Epithelial cell of prostate (primary cell): Measurements from ENCODE around the gene TUBB1.
"Not testable (repeated sequence)": the region's sequence is repeated elsewhere in the genome, so short reads cannot be mapped to it uniquely, and the experiment has no call there.

Experiments used
- DNase-seq: peaks from one replicate; pipeline ENCODE4 v3.0.0-alpha.2; 2011; ENCODE audit warnings: low read depth, low spot score
- H3K27ac ChIP-seq: fragments of 450-650 bp; 2 replicates; pipeline ENCODE4 v1.5.1; 2017; ENCODE audit warnings: mild to moderate bottlenecking

Gene TUBB1

GRCh38 chr20:59004763-59005522, 14.3 kb upstream of the TUBB1 start:
- no peak overlapping the region for H3K27ac ChIP-seq

GRCh38 chr20:59005523-59006166, 13.6 kb upstream of the TUBB1 start:
- DNase-seq = no peak
- peak overlapping the region; percentile 60 for H3K27ac ChIP-seq

More at GRCh38 chr20:59004763-59005522, 14.3 kb upstream of the TUBB1 start:
- no peak for DNase-seq

DNA sequence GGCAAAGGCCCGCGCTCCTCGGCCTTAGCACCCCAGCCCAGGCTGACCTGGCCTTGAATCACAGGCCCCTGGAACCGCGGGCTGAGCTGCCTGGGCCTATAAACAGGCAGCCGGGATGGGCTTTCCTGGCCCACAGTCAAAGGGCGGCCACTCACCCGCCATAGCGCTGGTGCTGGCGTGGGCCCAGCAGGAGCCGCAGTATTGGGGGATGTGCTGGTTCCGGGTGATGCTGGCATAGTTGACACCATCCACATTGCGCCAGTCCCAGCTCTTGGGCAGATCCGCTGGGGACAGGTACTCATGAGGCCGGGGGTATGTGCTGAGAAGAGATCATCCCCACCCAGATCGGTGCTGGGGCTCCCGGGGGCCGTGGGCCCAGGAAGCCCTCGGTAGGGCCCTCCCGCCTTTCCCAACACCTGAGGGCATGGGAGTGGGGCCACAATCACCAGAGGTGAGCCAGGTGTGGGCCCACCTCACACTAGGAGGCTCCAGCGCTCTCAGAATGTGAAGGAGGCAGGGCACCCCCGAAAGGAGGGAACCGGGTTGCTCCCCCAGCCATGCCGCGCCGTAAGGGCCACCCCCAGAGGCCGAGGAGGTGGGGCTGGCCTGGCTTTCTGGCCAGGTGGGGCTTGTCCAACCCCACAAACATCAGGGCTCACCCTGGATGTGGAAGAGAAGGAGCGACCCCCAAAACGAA, 12.9 kb upstream of the TUBB1 start:
- peak overlapping the region; percentile 60 for H3K27ac ChIP-seq
- DNase-seq = no peak

DNA sequence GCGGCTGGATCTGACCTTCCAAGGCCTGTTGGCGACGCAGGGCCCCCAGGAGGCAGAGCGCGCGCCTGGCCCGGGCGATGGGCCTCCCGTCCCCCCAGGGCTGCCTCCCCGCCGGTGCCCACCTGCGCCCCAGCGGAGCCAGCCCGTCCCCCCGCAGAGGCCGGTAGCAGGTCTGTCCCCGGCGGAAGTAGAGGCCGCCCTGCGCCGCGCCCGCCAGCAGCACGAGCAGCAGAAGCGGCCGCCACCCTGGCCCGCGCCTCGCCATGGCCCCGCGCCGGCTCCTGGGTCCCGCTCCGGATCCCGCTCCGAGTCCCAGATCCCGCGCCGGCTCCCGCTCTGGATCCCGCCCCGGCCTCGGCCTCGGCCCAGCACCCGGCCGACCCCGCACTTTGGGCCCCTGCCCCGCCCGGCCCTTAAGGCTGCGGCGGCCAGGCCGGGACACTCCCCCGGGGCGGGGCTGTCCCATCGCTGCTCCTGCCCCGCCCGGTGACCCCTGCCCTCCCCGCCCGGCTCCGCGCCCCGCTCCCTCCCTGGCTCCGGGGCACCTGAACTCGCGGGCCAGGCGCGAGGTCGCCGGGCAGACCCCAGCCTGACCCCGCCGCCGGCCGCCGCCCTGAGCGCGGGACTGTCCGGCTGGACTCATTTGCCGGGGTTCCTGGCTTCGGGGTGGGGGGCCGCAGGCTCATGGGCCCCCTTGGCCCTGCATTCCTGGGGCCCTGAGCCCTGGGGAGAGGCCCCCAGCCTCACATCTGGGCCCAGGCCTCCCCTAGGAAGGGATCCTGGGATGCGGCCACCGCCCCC, 12.2 kb upstream of the TUBB1 start, which contains the start of gene CTSZ:
Gene CTSZ, minus strand, starts transcription at position 391 of the 801 bp plus-strand sequence. Its CDS starts 126 bp downstream, at position 265.
- H3K27ac ChIP-seq = peak within 1 kb of the TSS; percentile 60
- DNase-seq = no peak

DNA sequence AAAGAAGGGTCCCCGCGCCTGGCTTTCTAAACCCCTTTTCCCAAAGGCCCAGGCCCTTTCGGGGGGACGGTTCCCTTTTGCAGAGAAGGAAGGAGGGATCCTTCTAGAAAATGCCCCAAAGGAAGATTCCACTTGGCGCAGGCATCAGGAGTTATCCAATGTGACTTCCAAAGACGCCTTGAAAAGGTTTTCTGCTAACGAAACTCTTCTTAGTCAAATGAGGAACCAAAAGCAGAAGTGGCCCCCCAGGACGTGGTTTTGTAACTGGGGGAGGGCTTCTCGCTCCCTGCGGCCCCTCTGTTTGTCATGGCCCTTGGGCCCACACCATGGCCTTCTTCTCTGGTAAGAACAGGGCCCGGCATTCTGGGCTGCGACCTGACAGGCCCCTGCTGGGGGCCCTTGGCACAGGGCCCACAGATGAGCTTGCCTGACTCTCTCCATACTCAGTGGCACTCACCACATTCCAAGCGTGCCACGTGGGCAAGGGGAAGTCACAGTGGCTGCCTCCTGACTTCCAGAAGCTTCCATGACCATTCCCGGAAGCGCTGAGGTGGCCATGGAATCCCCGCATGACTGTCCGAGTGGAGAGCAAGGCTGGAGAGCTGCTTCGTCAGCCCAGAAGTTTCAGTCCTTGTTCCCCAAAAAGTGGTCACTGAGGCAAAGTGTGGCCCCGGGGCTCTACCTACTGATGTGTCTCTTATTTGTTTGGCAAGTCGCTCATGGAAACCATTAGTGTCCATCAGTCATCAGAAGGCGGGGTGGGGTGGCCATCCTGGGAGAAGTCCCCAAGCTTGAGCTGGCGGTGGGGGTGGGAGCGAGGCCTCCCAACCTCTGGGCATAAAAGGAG, 11.3 kb upstream of the TUBB1 start:
- peak overlapping the region; percentile 60 for H3K27ac ChIP-seq
- no peak for DNase-seq

DNA sequence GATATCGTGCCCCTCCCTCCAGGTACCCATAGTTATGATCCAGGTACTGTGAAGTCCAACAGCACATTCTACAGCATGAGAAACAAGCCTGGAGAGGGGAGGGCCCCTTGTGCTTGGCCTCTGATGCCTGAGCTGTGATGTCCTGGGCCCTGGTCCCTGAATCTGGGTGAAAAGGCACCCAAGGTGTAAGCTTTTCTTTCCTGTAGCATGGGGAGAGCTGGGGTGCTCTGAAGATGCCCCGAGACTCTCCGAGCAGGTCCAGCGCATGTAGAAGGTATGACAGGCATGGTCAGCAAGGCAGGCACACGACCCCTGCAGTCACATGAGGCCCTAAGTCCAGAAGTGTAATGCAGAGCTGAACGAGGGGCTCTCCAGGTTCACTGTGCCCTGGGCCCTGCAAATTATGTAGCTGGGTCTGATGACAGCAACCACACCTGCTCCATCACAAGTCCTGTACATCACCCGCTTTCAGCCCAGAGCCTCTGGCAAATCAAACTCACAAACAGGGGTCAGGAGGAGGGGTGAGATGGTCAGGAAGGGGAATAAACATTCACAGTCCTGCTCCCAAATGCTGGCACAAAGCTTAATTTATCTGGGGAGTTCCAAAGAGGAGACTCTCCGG, 10.4 kb upstream of the TUBB1 start:
- H3K27ac ChIP-seq = no peak overlapping the region
- no peak for DNase-seq

- DNase-seq = no peak
These were observed 8.8 kb upstream of the TUBB1 start for GRCh38 chr20:59010321-59010994.

GRCh38 chr20:59010995-59011873, 8.0 kb upstream of the TUBB1 start:
- peak; percentile 27 for DNase-seq
- peak overlapping the region; percentile 67 for H3K27ac ChIP-seq

More at GRCh38 chr20:59010321-59010994, 8.8 kb upstream of the TUBB1 start:
- peak overlapping the region; percentile 67 for H3K27ac ChIP-seq

DNA sequence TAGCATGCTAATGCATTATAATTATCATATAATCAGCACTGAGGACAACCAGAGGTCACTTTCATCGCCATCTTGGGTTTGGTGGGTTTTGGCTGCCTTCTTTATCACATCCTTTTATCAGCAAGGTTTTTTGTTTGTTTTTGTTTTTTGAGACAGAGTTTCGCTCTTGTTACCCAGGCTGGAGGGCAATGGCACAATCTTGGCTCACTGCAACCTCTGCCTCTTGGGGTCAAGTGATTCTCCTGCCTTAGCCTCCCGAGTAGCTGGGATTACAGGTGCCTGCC, 7.4 kb upstream of the TUBB1 start:
- H3K27ac ChIP-seq, DNase-seq: not testable (repeated sequence)

DNA sequence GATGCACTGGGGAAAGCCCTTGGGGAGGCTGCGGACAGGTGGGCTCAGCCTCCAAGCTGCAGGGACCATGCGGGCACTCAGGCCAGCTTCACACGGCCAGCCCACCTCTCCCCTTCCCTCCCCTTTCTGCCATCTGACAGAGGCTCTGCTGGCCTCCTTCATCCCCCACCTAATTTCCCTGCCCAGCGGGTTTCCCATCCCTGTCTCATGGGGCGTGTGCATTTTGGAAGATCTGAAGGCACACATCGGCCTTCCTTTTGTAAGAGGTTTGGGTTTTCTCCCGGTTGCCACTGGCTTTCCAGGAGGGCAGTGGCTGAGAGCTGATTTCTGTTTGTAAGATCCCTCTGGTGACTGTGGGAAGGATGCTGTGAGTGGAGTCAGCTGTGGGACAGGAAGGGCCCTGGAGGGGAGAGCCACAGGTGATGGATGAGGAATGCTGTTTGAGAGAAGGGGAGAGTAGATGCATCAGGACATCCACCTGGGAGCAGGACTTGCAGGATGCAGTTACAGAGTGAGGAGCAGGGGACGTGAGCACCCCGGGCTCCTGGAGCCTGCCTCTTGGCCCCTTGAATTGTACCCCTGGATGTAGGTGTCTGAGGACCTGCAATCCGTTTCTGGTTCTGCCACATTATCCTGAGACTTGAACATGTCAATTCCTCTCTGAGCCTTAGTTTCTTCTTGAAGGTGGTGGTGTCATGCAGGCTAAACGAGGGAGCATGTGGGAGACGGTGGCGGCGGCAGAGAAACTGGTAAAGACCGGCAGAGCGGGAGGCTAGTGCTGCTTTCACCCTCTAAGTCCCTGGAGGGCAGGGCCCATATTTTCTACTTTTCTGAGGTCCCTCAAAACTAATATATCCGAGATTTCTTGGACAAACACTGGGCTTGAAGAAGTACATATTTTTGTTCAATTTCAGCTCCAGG, 5.9 kb upstream of the TUBB1 start:
- no peak overlapping the region for H3K27ac ChIP-seq

DNA sequence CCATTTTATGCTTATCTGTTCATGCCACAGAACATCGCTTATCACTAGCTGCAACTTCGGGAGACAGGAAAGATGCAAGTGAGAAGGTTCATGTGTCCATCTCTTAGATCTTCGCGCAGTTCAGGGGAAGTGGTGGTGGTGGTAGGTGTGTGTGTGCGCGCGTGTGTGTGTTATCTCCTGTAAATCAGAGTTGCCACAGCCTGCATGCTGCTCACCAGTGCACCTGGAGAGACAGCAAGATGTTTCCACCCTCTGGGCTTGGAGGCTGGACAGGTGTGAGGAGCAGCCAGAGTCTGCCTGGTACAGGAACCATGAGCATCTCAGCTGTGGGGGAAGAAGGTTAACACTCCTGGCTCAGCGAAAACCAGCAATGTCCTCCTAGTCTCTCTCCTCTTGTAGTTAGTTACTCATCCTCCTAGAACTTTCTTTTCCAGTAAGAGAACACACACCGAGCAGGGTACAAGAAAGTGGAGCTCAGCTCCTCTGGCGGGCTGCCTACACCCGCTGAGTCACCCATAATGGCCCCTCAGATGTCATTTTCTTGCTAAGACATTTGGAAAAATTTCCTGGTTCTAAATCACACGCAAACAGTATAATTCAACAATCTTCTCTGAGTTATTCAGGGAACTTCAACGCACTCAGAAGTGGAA, 5.1 kb upstream of the TUBB1 start:
- H3K27ac ChIP-seq = no peak overlapping the region
- no peak for DNase-seq

More for the DNA sequence above, 5.9 kb upstream of the TUBB1 start:
- no peak for DNase-seq

DNA sequence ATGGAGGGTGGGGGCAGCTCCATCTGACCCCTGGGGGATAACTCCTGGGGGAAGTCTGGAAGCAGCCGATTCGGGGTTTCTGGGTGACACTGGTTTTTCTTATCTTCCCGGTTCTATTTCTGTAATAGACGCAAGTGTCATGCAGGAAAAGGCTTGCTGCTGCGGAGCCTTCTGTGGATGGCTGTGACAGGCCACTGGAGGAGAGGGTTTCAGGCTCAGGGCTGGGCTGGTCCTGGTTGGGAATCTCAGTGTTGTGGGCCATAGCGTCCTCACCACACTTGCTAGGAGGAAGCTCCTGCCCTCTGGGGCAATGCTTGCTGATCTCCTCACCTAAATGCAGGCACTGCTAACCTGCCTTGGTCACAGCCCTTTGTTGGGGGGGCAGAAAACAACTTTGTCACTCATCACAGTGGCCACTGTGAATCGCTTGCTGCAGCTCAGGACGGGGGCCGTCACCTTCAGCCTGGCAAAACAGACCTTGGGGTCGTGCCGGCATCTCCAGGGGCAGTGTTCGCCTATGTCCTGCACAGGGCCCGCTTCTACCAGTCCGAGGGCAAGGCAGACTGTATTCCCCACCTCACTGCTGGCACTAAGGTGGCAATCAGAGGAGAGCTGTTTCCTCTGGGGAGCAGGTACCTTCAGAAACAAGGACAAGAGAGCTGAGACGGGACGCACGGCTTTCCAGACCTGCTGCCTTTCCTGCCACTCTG, 4.4 kb upstream of the TUBB1 start:
- DNase-seq = no peak

DNA sequence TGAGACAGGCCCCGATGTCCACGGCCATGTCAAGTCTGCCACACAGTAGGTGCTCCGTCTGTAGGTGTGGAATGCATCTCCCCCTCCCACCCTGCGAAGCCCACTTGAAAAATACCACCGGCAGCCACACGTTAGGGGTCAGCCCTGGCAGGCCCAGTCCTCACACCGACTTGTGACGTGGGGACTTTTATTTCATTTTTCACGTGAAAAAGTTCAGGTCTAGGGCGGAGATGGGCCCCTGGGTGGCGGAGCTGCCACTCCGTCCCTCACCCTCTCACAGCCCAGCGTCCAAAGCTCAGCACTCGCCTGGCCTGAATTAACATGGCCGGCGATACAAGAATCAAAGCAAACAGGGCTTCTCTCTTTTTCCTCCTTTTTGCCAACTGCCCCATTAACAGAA, 3.8 kb upstream of the TUBB1 start:
- no peak for DNase-seq
- H3K27ac ChIP-seq = no peak overlapping the region

More for the DNA sequence above, 4.4 kb upstream of the TUBB1 start:
- no peak overlapping the region for H3K27ac ChIP-seq

DNA sequence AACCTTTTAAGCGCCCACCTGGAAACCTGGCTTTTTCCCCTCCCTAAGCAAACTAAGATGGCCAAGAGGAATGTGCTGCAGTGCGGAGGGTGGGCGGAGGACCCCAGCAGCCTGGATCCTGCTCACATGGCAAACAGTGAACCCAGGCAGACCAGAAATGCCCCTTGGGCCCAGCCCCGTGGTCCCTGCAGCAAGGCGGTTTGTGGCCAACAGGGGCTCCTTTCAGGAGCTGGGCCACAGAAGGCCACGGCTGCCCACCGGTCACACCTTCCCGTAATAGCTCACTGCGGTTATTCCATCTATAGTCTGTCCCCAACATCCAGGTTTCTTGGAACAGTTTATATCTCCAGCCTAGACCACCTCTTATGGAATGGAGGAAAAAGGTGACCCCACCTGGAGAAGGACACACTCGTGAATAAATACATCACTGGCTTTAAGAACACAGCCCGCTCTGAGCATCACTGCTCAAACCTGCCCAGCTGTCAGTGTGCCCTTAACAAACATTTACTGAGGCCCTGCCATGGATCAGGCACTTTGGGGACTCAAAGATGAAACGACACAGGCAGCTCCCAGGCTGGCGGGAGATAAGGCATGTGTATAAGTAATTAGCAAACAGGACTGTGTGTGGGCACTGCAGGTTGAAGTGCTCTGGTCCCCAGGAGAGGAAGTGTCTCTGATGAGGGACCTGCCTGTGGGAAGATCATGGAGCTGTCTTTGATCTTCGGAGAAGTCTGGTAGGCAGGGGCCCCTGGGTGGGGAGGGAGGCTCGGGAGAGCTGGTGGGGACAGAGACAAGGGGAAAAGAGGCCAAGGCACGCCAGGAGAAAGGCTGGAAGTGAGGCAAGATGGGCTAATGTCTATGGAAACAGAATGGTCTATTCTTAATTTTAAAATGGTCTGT, 3.2 kb upstream of the TUBB1 start:
- peak overlapping the region; percentile 26 for H3K27ac ChIP-seq
- no peak for DNase-seq
